Astrocyte of the cerebellum (primary cell): ENCODE measurements around the gene OXNAD1.

Experiments used
- DNase-seq: peaks from one replicate; pipeline ENCODE4 v3.0.0-alpha.2; 2011; ENCODE audit warnings: low read depth
- H3K4me3 ChIP-seq: 2 replicates; pipeline ENCODE4 v1.5.1; 2011; ENCODE audit warnings: mild to moderate bottlenecking, low read depth, low read length, moderate library complexity
- CTCF ChIP-seq: IDR thresholded peaks from 2 replicates; pipeline ENCODE4 v1.5.1; 2012; ENCODE audit warnings: low read length, low read depth, moderate library complexity, mild to moderate bottlenecking; ENCODE audit errors: missing control alignments
- in situ Hi-C: cut with HindIII; loops from 2 replicates; pipeline ENCODE4 v1.10.0; 2017; ENCODE audit warnings: low sequenced_read_pairs

OXNAD1 gene

GRCh38 chr3:16289144-16289889 lies 24.3 kb downstream of the OXNAD1 start:
- H3K4me3 ChIP-seq, result no peak overlapping the region
- no peak for TF ChIP-seq CTCF
- in situ Hi-C loops, result no loop called here
- no peak for DNase-seq

GRCh38 chr3:16290007-16290826 lies 25.2 kb downstream of the OXNAD1 start:
- no peak overlapping the region for H3K4me3 ChIP-seq
- peak; percentile 40 for DNase-seq
- in situ Hi-C loops, result loop anchor here (5.0 kb wide), 1 partner anchor 262 kb away; no protein-coding TSS in a partner anchor
- TF ChIP-seq CTCF, result peak; percentile 74

GRCh38 chr3:16290827-16291196 lies 25.8 kb downstream of the OXNAD1 start:
- TF ChIP-seq CTCF, result no peak
- H3K4me3 ChIP-seq, result no peak overlapping the region
- no peak for DNase-seq
- in situ Hi-C loops, result loop anchor here (5.0 kb wide), 1 partner anchor 261 kb away; no protein-coding TSS in a partner anchor

GRCh38 chr3:16294844-16295243 lies 29.8 kb downstream of the OXNAD1 start:
- in situ Hi-C loops, result loop anchor here (5.0 kb wide), 1 partner anchor 257 kb away; no protein-coding TSS in a partner anchor
- no peak for DNase-seq
- no peak for TF ChIP-seq CTCF
- no peak overlapping the region for H3K4me3 ChIP-seq

- in situ Hi-C loops, result no loop called here
Measured at GRCh38 chr3:16295298-16295890, 30.4 kb downstream of the OXNAD1 start.

More at GRCh38 chr3:16295298-16295890, 30.4 kb downstream of the OXNAD1 start:
- no peak for TF ChIP-seq CTCF
- H3K4me3 ChIP-seq, result no peak overlapping the region
- no peak for DNase-seq
